Stimulated activated effector memory CD8-positive, alpha-beta T cell treated with anti-CD3 and anti-CD28 coated beads, Interleukin-12 subunit alpha, Interleukin-12 subunit beta, amount 100 ng/mL, for 72 hours (primary cell): ENCODE measurements around the gene RASAL1.

Experiments used
- ATAC-seq: fragments of 150-1000 bp; cut with Tn5 transposase; 2 replicates; pipeline ENCODE4 v1.10.0; 2021
- DNase-seq, 2 donors: peaks; one replicate each; pipeline ENCODE4 v3.0.0; 2021 to 2022; ENCODE audit warnings: low spot score in 2 of 2
- H3K27ac Mint-ChIP-seq: one replicate; pipeline ENCODE4 v1.8.0; 2022; ENCODE audit warnings: mild to moderate bottlenecking, mixed read lengths
- H3K36me3 Mint-ChIP-seq: one replicate; pipeline ENCODE4 v1.8.0; 2022; ENCODE audit warnings: mild to moderate bottlenecking, mixed read lengths
- H3K4me1 Mint-ChIP-seq: one replicate; pipeline ENCODE4 v1.8.0; 2022; ENCODE audit warnings: mixed read lengths
- H3K4me3 Mint-ChIP-seq: one replicate; pipeline ENCODE4 v1.8.0; 2022; ENCODE audit warnings: mild to moderate bottlenecking, mixed read lengths
- H3K9me3 Mint-ChIP-seq: one replicate; pipeline ENCODE4 v1.8.0; 2022; ENCODE audit warnings: mixed read lengths

The RASAL1 gene

DNA sequence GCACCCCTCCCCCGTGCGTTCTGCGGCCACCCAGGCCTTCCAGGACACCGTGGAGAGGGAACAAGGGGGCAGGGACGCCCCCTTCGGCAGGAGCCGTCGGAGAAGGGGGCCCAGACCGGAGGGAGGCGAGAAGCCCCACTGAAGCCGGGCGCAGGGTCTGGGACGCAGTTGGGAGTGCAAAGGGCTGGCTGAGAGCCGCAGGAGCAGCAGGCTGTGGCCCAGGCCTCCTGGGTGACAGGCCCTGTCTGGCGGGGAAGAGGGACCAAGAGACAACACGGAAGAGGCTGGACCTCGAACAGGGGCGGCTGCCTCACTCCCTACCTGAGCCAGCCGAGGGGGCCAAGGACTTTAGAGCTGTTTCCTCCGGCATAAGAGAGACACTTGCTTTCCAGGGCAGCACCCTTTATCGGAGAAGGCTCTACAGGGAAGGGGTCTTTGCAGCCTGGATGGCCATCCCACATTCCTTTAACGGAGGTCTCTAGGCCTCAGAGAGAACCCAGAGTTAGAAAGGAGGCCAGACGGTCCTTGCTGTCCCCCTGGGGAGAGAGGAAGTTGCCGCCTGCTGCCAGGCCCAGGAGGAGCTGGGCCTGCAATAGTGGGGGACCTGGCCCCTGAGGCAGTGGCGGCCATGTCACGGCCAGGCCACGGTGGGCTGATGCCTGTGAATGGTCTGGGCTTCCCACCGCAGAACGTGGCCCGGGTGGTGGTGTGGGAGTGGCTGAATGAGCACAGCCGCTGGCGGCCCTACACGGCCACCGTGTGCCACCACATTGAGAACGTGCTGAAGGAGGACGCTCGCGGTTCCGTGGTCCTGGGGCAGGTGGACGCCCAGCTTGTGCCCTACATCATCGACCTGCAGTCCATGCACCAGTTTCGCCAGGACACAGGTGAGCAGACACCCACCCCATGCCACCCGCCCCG is 77.7 kb downstream of the RASAL1 start:
- no peak overlapping the region for H3K27ac Mint-ChIP-seq
- peaks cover 8% of the 10 kb centered on the region for H3K4me1 Mint-ChIP-seq
- no peaks in the 10 kb centered on the region for H3K9me3 Mint-ChIP-seq
- DNase-seq: no peak
- peak overlapping the region; percentile 69 for H3K4me3 Mint-ChIP-seq
- ATAC-seq: no peak
- H3K36me3 Mint-ChIP-seq: no peaks in the 10 kb centered on the region

DNA sequence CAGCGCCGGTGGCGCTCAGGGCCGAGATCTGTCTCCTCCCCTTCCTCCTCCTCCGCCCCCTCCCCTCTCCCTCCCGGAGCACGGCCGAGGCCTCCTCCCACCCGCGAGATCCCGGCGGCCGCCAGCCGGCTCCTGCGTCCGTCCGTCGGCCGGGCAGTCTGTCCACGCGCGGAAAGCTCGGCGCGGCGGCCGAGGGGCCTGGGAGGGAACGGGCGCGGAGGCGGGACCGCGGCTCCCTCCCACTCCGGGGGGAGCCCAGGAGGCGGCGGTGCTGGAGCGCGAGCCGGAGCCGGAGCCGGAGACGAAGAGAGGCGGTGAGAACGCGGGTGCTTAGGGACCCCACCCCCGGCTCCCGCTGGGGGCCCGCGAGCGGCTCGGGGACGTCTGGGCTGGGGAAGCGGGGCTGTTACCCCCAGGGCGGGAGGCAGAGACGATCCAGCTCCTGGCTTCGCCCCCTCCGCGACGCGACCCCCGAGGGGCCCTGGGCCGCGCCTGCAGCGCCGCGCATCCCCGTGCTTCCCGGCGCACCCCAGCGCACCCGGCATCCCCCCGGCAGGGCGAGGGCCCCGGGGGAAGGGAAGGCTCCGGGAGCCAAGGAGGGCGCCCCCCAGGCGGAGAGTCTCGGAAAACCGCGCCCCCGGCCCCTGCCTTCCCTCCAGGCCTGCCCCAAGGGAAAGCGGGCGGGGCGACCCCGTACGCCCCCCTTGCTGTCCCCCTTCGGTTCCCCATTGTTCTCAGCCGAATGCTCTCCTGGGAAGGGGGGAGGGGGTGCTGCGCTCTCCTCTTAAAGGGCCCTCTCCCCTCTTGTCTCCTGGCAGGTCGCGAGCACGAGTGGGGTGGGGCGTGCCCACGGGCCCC is 78.7 kb downstream of the RASAL1 start, which contains the start of gene DTX1:
TSS of gene DTX1 (plus strand) at position 100 of the 858 bp plus-strand sequence. CDS start 1,463 bp downstream, outside the sequence.
- Mint-ChIP-seq H3K4me3 (peak within 1 kb of the TSS; percentile 69), H3K9me3 (no peaks in the 10 kb centered on the region), H3K27ac (peak within 1 kb of the TSS; percentile 51), H3K4me1 (peaks cover 8% of the 10 kb centered on the region), H3K36me3 (no peaks in the 10 kb centered on the region)
- DNase-seq (peak; percentile 22 to 65), ATAC-seq (peak; percentile 57)

DNA sequence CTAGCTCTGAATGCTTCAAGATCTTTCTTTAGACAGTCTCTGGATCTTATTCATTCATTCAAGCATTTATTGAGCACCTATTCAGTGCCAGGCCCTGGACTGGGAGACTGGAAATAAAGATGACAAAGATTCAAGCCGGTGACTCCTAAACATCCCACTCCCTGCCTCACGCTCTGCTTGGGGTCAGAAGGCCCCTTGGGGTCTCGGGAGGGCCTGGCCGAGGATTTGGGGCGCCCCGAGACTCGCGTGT is 79.3 kb downstream of the RASAL1 start:
- Mint-ChIP-seq H3K4me3 (peak overlapping the region; percentile 69), H3K4me1 (peaks cover 8% of the 10 kb centered on the region)

DNA sequence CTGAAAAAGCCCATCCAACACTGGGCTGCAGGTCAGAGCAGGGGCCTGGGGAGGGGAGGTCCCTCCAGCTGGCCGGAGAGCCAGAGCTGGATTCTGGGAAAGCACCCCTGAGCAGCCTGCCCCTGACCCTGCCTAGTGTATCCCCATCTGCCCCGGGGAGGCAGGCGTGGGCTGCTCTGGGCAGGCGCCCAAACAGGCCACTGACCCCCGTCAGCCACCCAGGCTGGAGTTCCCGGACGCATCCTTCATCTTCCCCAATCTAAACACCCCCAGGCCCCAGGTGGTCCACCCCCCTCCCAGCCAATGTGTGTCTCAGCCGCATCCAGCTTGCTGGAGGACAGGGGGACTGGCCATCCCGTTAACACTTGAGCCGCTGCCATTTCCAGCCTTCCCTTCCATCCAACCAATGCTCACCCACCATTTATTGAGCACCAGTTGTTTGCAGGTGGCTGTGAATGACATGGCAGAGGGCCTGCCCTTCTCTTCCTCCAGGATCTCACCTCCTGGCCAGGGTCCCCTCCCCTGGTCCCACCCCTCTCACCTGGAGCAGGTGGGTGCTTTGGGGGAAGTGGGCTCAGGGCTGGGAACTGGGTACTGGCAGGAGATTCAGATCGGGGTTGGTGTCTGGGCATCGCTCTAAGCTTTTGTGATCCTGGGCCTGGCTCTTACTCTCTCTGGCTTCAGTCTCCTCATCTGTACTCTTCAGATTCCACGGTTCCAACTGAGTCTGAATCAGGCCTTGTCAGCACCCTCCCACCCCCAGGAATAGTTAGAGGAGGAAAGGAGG is 79.8 kb downstream of the RASAL1 start:
- Mint-ChIP-seq H3K9me3 (no peaks in the 10 kb centered on the region), H3K27ac (peak overlapping the region; percentile 51)
- ATAC-seq: no peak

More for the DNA sequence above, 79.3 kb downstream of the RASAL1 start:
- no peak for ATAC-seq
- Mint-ChIP-seq H3K9me3 (no peaks in the 10 kb centered on the region), H3K36me3 (no peaks in the 10 kb centered on the region), H3K27ac (peak overlapping the region; percentile 51)
- no peak for DNase-seq

DNA sequence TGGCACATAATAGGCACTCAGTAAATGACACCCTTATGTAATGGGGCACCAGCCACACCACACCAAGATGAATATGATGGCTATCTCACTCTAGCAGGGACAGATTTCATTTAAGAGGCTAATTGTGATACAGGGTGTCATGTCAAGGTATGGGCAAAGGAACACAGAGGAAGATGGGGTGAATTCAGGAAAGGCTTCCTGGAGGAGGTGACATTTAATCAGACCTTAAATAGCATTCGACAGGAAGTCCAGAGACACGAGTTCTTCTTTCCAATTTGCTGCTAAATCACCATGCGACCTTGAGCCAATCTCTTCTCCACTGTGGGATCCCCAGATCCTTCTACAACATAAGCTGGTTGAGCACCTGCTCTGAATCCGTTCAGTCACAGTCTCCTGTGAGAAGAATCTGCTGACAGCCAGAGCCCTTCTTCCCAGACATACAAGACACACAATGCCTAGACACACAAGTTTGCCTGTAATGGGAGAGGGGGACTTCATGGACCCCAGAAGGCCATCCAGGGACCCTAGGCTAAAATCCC is 80.5 kb downstream of the RASAL1 start:
- ATAC-seq: no peak
- Mint-ChIP-seq H3K36me3 (no peaks in the 10 kb centered on the region), H3K9me3 (no peaks in the 10 kb centered on the region), H3K4me3 (no peak overlapping the region), H3K4me1 (peaks cover 8% of the 10 kb centered on the region), H3K27ac (no peak overlapping the region)
- DNase-seq: no peak

More for the DNA sequence above, 79.8 kb downstream of the RASAL1 start:
- Mint-ChIP-seq H3K36me3 (no peaks in the 10 kb centered on the region), H3K4me3 (peak overlapping the region; percentile 69), H3K4me1 (peaks cover 8% of the 10 kb centered on the region)
- no peak for DNase-seq

DNA sequence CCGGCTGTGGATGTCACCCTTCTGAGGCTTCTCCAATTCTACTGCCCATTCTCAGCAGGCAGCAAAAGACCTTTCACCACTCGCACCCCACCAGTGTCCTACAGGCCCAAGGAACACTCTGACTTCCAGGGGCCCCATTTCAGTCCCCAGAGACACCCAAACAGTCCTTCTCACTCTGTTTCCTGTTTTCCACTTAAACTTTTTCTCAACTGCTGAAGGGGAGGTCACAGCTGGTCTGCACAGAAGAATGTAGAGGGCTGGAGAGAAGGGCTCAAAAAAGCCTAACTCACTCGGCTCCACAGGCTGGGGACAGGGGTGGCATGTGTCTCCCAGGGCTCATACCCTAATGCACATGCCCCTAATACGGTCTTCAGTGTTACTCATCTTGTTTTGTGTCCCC is 83.2 kb downstream of the RASAL1 start:
- H3K9me3 Mint-ChIP-seq: no peaks in the 10 kb centered on the region
- H3K27ac Mint-ChIP-seq: no peak overlapping the region
- peaks cover 15% of the 10 kb centered on the region for H3K4me1 Mint-ChIP-seq

DNA sequence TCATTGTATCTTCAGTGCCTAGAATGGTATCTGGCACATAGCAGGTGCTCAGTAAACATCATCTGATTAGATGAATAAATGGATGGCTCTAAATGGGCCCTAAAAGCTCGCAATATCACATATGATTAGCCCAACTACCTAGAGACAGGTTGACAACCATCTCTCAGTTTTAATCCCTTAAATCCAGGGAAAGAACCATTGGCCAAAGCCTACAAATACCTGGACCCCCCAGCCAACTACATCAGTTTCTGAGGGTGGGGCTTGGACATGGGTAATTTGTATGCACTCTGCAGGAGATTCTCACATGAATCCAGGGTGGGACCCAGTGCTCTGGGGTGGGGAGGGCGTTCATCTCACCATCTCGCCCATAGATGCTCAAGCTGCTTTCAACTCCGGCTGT is 83.8 kb downstream of the RASAL1 start:
- Mint-ChIP-seq H3K4me3 (no peak overlapping the region), H3K4me1 (peaks cover 15% of the 10 kb centered on the region), H3K27ac (no peak overlapping the region), H3K9me3 (no peaks in the 10 kb centered on the region), H3K36me3 (no peaks in the 10 kb centered on the region)
- no peak for ATAC-seq
- DNase-seq: no peak

More for the DNA sequence above, 83.2 kb downstream of the RASAL1 start:
- no peaks in the 10 kb centered on the region for H3K36me3 Mint-ChIP-seq
- H3K4me3 Mint-ChIP-seq: no peak overlapping the region
- DNase-seq (no peak), ATAC-seq (no peak)

DNA sequence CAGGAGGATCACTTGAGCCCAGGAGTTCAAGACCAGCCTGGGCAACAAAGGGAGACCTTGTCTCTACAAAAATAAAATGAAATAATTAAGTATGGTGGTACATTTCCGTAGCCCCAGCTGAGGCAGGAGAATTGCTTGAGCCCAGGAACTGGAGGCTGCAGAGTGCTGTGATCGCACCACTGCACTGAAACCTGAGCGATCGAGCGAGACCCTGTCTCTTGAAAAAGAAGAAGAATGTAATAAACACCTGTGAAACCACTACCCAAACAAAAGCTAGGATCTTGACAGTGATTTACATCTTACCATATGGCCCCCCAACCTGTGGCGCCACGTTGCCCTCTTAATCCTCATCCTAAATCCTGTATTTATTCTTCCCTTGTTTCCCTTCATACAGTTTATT is 84.8 kb downstream of the RASAL1 start:
- DNase-seq: no peak
- no peaks in the 10 kb centered on the region for H3K9me3 Mint-ChIP-seq
- no peak overlapping the region for H3K4me3 Mint-ChIP-seq
- ATAC-seq: no peak
- no peaks in the 10 kb centered on the region for H3K36me3 Mint-ChIP-seq
- no peak overlapping the region for H3K27ac Mint-ChIP-seq
- H3K4me1 Mint-ChIP-seq: peaks cover 8% of the 10 kb centered on the region

DNA sequence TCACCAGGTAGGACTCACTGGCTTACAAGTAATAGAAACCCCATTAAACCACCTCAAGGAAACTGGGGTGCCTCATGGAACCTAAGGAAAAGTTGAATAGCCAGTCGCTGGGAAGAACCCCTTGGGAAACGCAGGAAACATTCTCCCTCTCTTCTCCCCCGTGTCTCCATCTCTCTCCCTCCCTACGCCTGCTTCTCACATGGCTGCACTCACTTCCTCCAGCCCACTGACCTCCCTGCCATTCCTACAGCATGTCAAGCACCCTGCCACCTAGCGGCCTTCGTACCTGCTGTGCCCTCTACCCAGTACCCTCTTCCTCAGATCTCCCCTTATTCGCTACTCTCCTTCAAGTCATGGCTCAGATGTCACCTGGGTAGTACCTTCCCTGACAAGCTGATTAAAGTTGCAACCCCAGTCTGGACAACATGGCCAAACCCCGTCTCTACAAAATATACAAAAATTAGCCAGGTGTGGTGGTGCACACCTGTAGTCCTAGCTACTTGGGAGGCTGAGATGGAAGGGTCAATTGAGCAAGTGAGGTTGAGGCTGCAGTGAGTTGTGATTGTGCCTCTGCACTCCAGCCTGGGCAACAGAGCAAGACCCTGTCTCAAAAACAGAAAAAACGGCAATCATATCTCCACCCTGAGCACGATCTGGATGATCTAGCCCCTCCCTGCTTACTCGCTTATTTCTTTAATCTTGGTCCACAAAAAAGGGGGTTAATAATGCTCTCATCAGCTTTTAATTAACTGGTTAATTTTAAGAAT is 85.4 kb downstream of the RASAL1 start:
- Mint-ChIP-seq H3K4me3 (no peak overlapping the region), H3K4me1 (peaks cover 7% of the 10 kb centered on the region), H3K27ac (no peak overlapping the region), H3K36me3 (no peaks in the 10 kb centered on the region), H3K9me3 (no peaks in the 10 kb centered on the region)
- no peak for ATAC-seq
- DNase-seq: no peak
